ACHN (cell line): Measurements from ENCODE around the gene LEF1.

Experiments
- DNase-seq: peaks from one replicate; pipeline ENCODE4 v3.0.0-alpha.2; 2015
- in situ Hi-C: cut with HindIII; loops from 2 replicates; pipeline ENCODE4 v1.10.0; 2017; ENCODE audit warnings: low sequenced_read_pairs, low pct_ligation_motif_present, low pct_unique_long_range_greater_than_20kb

The LEF1 gene

GRCh38 chr4:108159845-108160244, 8.9 kb downstream of the LEF1 start:
- DNase-seq: no peak
- in situ Hi-C loops: no loop called here

GRCh38 chr4:108157655-108158054, 11.1 kb downstream of the LEF1 start:
- in situ Hi-C loops: no loop called here

GRCh38 chr4:108156391-108156790, 12.3 kb downstream of the LEF1 start:
- DNase-seq: no peak
- in situ Hi-C loops: no loop called here

More at GRCh38 chr4:108157655-108158054, 11.1 kb downstream of the LEF1 start:
- DNase-seq: no peak

- in situ Hi-C loops: no loop called here
These were observed 13.4 kb downstream of the LEF1 start for GRCh38 chr4:108155373-108155772.

GRCh38 chr4:108152980-108153379, 15.8 kb downstream of the LEF1 start:
- in situ Hi-C loops: no loop called here
- DNase-seq: no peak

More at GRCh38 chr4:108155373-108155772, 13.4 kb downstream of the LEF1 start:
- no peak for DNase-seq

GRCh38 chr4:108149588-108150380, 18.9 kb downstream of the LEF1 start:
- in situ Hi-C loops: no loop called here
- DNase-seq: no peak

- in situ Hi-C loops: no loop called here
- DNase-seq: no peak
These were observed 20.4 kb downstream of the LEF1 start for GRCh38 chr4:108148316-108148715.

- in situ Hi-C loops: no loop called here
- no peak for DNase-seq
These were observed 21.9 kb downstream of the LEF1 start for GRCh38 chr4:108146819-108147218.

GRCh38 chr4:108146336-108146735, 22.4 kb downstream of the LEF1 start:
- DNase-seq: no peak
- in situ Hi-C loops: no loop called here

- in situ Hi-C loops: no loop called here
- DNase-seq: no peak
These were observed 24.3 kb downstream of the LEF1 start for GRCh38 chr4:108144451-108144850.

GRCh38 chr4:108143515-108143914, 25.2 kb downstream of the LEF1 start:
- DNase-seq: no peak
- in situ Hi-C loops: no loop called here

GRCh38 chr4:108142870-108143269, 25.9 kb downstream of the LEF1 start:
- in situ Hi-C loops: no loop called here
- DNase-seq: no peak

- in situ Hi-C loops: no loop called here
- no peak for DNase-seq
These were observed 27.4 kb downstream of the LEF1 start for GRCh38 chr4:108141213-108141950.

GRCh38 chr4:108140328-108140727, 28.4 kb downstream of the LEF1 start:
- DNase-seq: no peak
- in situ Hi-C loops: no loop called here

- in situ Hi-C loops: no loop called here
- DNase-seq: no peak
These were observed 29.6 kb downstream of the LEF1 start for GRCh38 chr4:108139089-108139488.

- DNase-seq: no peak
- in situ Hi-C loops: no loop called here
These were observed 33.1 kb downstream of the LEF1 start for GRCh38 chr4:108135549-108136209.

GRCh38 chr4:108130955-108131354, 37.8 kb downstream of the LEF1 start:
- DNase-seq: peak; percentile 2
- in situ Hi-C loops: no loop called here

- DNase-seq: no peak
- in situ Hi-C loops: no loop called here
These were observed 39.5 kb downstream of the LEF1 start for GRCh38 chr4:108129196-108129595.

- no peak for DNase-seq
- in situ Hi-C loops: no loop called here
These were observed 41.9 kb downstream of the LEF1 start for GRCh38 chr4:108126806-108127205.
